Hematopoietic multipotent progenitor cell treated with erythropoietin and hydrocortisone succinate and interleukin-3 and kit ligand, for 17 days (in vitro differentiated cells): Measurements from ENCODE around the gene NACC2.

Experiments
- DNase-seq: peaks from one replicate; pipeline ENCODE4 v3.0.0-alpha.2; 2015; ENCODE audit warnings: low spot score

Gene NACC2

DNA sequence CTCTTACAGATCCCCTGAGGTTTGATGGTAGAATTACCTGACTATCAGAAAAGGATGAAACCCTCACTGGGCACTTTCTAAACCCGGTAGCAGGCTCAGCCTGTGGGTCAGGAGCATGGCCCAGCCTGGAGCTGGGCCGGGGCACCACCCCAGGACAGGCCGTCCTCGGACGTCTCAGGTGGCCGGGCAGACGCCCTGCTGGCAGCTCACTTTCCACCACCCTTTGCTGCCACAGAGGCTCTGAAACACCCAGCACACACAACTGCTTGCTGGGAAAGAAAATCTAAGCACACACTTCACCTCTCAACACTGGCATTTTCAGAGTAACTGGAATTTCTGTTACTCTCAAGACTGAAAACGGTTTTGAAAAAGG, 138.3 kb downstream of the NACC2 start:
- peak; percentile 58 for DNase-seq
